Gastrocnemius medialis (tissue), 4 donors: ENCODE data around the gene GABBR2. TPM values are rescaled to one million over a fixed set of nuclear protein-coding genes. Genes with fewer than 3 reads are reported as not detected.

Experiments used
- ATAC-seq, 2 donors: fragments of 150-250 bp; one replicate each; pipeline ENCODE4 v1.9.1; 2016
- DNase-seq, 2 donors: peaks; one replicate each; pipeline ENCODE4 v3.0.0-alpha.2; 2019
- H3K27ac ChIP-seq, 4 donors: fragments of 200-600 bp; sonication (generic); 1 replicate in 1 of 4; 2 replicates in 3 of 4; pipeline ENCODE4 v1.5.1; 2016 to 2018; ENCODE audit warnings: mild to moderate bottlenecking in 2 of 4, moderate library complexity in 1 of 4
- H3K27me3 ChIP-seq, 3 donors: fragments of 200-600 bp; sonication (generic) in 2 of 3; 1 replicate in 1 of 3; 2 replicates in 2 of 3; pipeline versions ENCODE4 v1.5.1 to v1.6.0; 2016 to 2019; ENCODE audit warnings: mild to moderate bottlenecking in 1 of 3, moderate library complexity in 1 of 3
- H3K36me3 ChIP-seq, 2 donors: fragments of 200-600 bp; sonication (generic) in 1 of 2; one replicate each; pipeline ENCODE4 v1.5.1; 2017 to 2018
- H3K4me1 ChIP-seq, 2 donors: fragments of 200-600 bp; sonication (generic) in 1 of 2; one replicate each; pipeline ENCODE4 v1.5.1; 2016 to 2017; ENCODE audit warnings: mild to moderate bottlenecking in 2 of 2
- H3K4me3 ChIP-seq, 4 donors: fragments of 200-600 bp; sonication (generic) in 3 of 4; 1 replicate in 1 of 4; 2 replicates in 3 of 4; pipeline ENCODE4 v1.5.1; 2016 to 2019; ENCODE audit warnings: mild to moderate bottlenecking in 2 of 4
- H3K9me3 ChIP-seq, 3 donors: fragments of 200-600 bp; sonication (generic) in 2 of 3; 1 replicate in 1 of 3; 2 replicates in 2 of 3; pipeline ENCODE4 v1.5.1; 2016 to 2019
- CTCF ChIP-seq, 5 experiments: fragments of 450-650 bp in 3 of 5; fragments of 200-600 bp in 2 of 5; sonication (generic) in 2 of 5; IDR thresholded peaks in 4 of 5; conservative IDR thresholded peaks in 1 of 5; 1 replicate in 4 of 5; 2 replicates in 1 of 5; pipeline ENCODE4 v1.5.1; 2016 to 2019; ENCODE audit warnings: antibody characterized with exemption in 5 of 5, mild to moderate bottlenecking in 3 of 5, moderate library complexity in 3 of 5
- POLR2A ChIP-seq, 2 donors: fragments of 450-650 bp; IDR thresholded peaks; one replicate each; pipeline ENCODE4 v1.6.1; 2017; ENCODE audit warnings: antibody characterized with exemption in 2 of 2, mild to moderate bottlenecking in 2 of 2, moderate library complexity in 2 of 2
- in situ Hi-C, 4 donors: fragments of 200-750 bp; cut with MboI; loops; one replicate each; pipeline versions ENCODE4 v1.15.0 to v1.8.0; 2017; ENCODE audit warnings: low sequenced_read_pairs in 4 of 4
- intact Hi-C: fragments of 100-400 bp; cut with DNase I; formaldehyde crosslinking; loops from one replicate; pipeline ENCODE4 v1.15.1; 2023; ENCODE audit warnings: low total_unique reads
- total RNA-seq, 4 donors: library from RNA; depleted of rRNA; stranded (reverse); fragments of >200 nt; gene quantifications; one replicate each; pipeline versions ENCODE4 v1.1.0 to v1.2.3, GENCODE V29; 2016

The GABBR2 gene
- total RNA-seq, 4 donors from 2014 or later, result 0.46 to 0.80 TPM; not detected in 2

GRCh38 chr9:98330831-98331230 is 377.9 kb downstream of the GABBR2 start:
- Histone ChIP-seq H3K4me3 (no peak overlapping the region), H3K36me3 (no peaks in the 10 kb centered on the region), H3K27me3 (peaks cover 0 to 4% (median 0%) of the 10 kb centered on the region in 3 donors), H3K4me1 (no peaks in the 10 kb centered on the region), H3K27ac (no peak overlapping the region), H3K9me3 (no peaks in the 10 kb centered on the region)
- intact Hi-C loops, result no loop called here
- TF ChIP-seq CTCF (IDR thresholded peaks at IDR 0.05 in 4 of 5, conservative IDR thresholded peaks at IDR 0.05 in 1 of 5) (no peak), POLR2A (IDR thresholded peaks at IDR 0.05) (no peak)
- in situ Hi-C loops, result no loop called here
- DNase-seq (no peak), ATAC-seq (no peak)

- in situ Hi-C loops (no loop called here), intact Hi-C loops (no loop called here)
- ATAC-seq (no peak), DNase-seq (no peak)
- no peak overlapping the region for H3K4me3 ChIP-seq
- H3K27me3 ChIP-seq, result peaks cover 0 to 4% (median 0%) of the 10 kb centered on the region in 3 donors
- H3K27ac ChIP-seq, result no peak overlapping the region
- no peak for TF ChIP-seq CTCF (IDR thresholded peaks at IDR 0.05 in 4 of 5, conservative IDR thresholded peaks at IDR 0.05 in 1 of 5)
- no peak for TF ChIP-seq POLR2A (IDR thresholded peaks at IDR 0.05)
- no peaks in the 10 kb centered on the region for H3K9me3 ChIP-seq
- H3K4me1 ChIP-seq, result no peaks in the 10 kb centered on the region
- no peaks in the 10 kb centered on the region for H3K36me3 ChIP-seq
Measured at GRCh38 chr9:98329904-98330303, 378.8 kb downstream of the GABBR2 start.

- no peak for TF ChIP-seq POLR2A (IDR thresholded peaks at IDR 0.05)
- TF ChIP-seq CTCF (IDR thresholded peaks at IDR 0.05 in 4 of 5, conservative IDR thresholded peaks at IDR 0.05 in 1 of 5), result no peak
- peaks cover 0 to 4% (median 0%) of the 10 kb centered on the region in 3 donors for H3K27me3 ChIP-seq
- no peak overlapping the region for H3K27ac ChIP-seq
- no peaks in the 10 kb centered on the region for H3K4me1 ChIP-seq
- H3K36me3 ChIP-seq, result no peaks in the 10 kb centered on the region
- in situ Hi-C loops (no loop called here), intact Hi-C loops (no loop called here)
- no peak overlapping the region for H3K4me3 ChIP-seq
- DNase-seq (no peak), ATAC-seq (no peak)
- H3K9me3 ChIP-seq, result no peaks in the 10 kb centered on the region
Measured at GRCh38 chr9:98329281-98329680, 379.5 kb downstream of the GABBR2 start.

GRCh38 chr9:98328770-98329169 is 380.0 kb downstream of the GABBR2 start:
- in situ Hi-C loops, result no loop called here
- H3K36me3 ChIP-seq, result no peaks in the 10 kb centered on the region
- no peak overlapping the region for H3K27ac ChIP-seq
- TF ChIP-seq CTCF (IDR thresholded peaks at IDR 0.05 in 4 of 5, conservative IDR thresholded peaks at IDR 0.05 in 1 of 5) (no peak), POLR2A (IDR thresholded peaks at IDR 0.05) (no peak)
- H3K9me3 ChIP-seq, result no peaks in the 10 kb centered on the region
- H3K27me3 ChIP-seq, result peaks cover 0 to 4% (median 0%) of the 10 kb centered on the region in 3 donors
- intact Hi-C loops, result no loop called here
- DNase-seq (no peak), ATAC-seq (no peak)
- no peaks in the 10 kb centered on the region for H3K4me1 ChIP-seq
- H3K4me3 ChIP-seq, result no peak overlapping the region

GRCh38 chr9:98328141-98328540 is 380.6 kb downstream of the GABBR2 start:
- ATAC-seq, result no peak
- Histone ChIP-seq H3K27me3 (peaks cover 0 to 4% (median 0%) of the 10 kb centered on the region in 3 donors), H3K27ac (no peak overlapping the region), H3K4me3 (no peak overlapping the region), H3K36me3 (no peaks in the 10 kb centered on the region), H3K9me3 (no peaks in the 10 kb centered on the region), H3K4me1 (no peaks in the 10 kb centered on the region)
- in situ Hi-C loops (no loop called here), intact Hi-C loops (no loop called here)
- TF ChIP-seq CTCF (IDR thresholded peaks at IDR 0.05 in 4 of 5, conservative IDR thresholded peaks at IDR 0.05 in 1 of 5), result no peak
- TF ChIP-seq POLR2A (IDR thresholded peaks at IDR 0.05), result no peak
- no peak for DNase-seq
